Measurements from ENCODE around the gene USP35. TPM values are rescaled to one million over a fixed set of nuclear protein-coding genes. Genes with fewer than 3 reads are reported as not detected.
A peak's percentile ranks its signal among the peaks of the same experiment; 100 is the strongest.

The USP35 gene
- polyA plus RNA-seq, 2 of the 4 experiments (the other 2 are of a cell fraction), result 3.8 to 5.8 TPM

DNA sequence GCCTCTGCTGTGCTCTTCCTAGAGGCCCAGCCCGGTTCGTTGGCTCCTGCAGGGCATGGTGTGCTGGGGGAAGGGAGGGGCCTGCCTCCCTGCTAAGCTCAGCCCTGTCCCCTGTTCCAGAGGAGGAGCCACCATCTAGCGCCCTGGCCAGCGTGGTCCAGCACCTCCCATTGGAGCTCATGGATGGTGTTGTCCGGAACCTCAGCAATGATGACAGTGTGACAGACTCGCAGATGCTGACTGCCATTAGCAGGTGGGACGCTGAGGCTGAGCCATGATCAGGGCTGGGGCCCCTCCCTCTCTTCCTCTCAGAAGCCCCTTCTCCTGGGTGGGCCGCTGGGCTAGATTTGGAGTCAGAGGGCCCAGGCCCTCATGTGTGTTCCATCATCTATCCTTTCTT is 9.1 kb downstream of the USP35 start:
- Histone ChIP-seq H3K4me1 (peaks cover 5% of the 10 kb centered on the region; the same call in 1 of the 3 replicates), H3K4me2 (no peak overlapping the region), H3K9me3 (no peaks in the 10 kb centered on the region), H3K27ac (no peak overlapping the region), H3K4me3 (no peak overlapping the region)
- WGBS (ENCODE audit: missing lambda C conversion rate), result 96% methylated on average over 7 of the region's 8 CpGs
- DNase-seq (ENCODE audit: low read depth in 1 of 2, low spot score in 1 of 2) (peak in 1 of 2 experiments; percentile 12), FAIRE-seq (no peak), ATAC-seq (peak; percentile 20 to 48; a peak in 3 of 6 replicates)
- ChIA-PET POLR2A (no interaction called here), CTCF (no interaction called here)
- TF ChIP-seq POLR2AphosphoS2 (conservative IDR thresholded peaks at IDR 0.05; ENCODE audit: low read length), result no peak
- no peak for TF ChIP-seq NFE2L2 (conservative IDR thresholded peaks at IDR 0.05; ENCODE audit: low read length)
- TF ChIP-seq HOXB5 (CRISPR knock-in tag; IDR thresholded peaks at IDR 0.05), result no peak
- no peak for TF ChIP-seq RNF2 (IDR thresholded peaks at IDR 0.05; ENCODE audit: borderline replicate concordance, low read depth)
- TF ChIP-seq, protein P1, sequence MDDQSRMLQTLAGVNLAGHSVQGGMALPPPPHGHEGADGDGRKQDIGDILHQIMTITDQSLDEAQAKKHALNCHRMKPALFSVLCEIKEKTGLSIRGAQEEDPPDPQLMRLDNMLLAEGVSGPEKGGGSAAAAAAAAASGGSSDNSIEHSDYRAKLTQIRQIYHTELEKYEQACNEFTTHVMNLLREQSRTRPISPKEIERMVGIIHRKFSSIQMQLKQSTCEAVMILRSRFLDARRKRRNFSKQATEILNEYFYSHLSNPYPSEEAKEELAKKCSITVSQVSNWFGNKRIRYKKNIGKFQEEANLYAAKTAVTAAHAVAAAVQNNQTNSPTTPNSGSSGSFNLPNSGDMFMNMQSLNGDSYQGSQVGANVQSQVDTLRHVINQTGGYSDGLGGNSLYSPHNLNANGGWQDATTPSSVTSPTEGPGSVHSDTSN (IDR thresholded peaks at IDR 0.05), result no peak
- TF ChIP-seq MAZ (IDR thresholded peaks at IDR 0.05; ENCODE audit: borderline replicate concordance, low read depth, low read length), result no peak
- TF ChIP-seq RARB (CRISPR knock-in tag; IDR thresholded peaks at IDR 0.05), result no peak
- TF ChIP-seq TP53 (CRISPR knock-in tag; IDR thresholded peaks at IDR 0.05), result no peak
- TF ChIP-seq EP300 (IDR thresholded peaks at IDR 0.05), result no peak
- TF ChIP-seq RCOR1 (IDR thresholded peaks at IDR 0.05; ENCODE audit: low read depth, low read length), result no peak
- TF ChIP-seq MYC (IDR thresholded peaks at IDR 0.05; ENCODE audit: borderline replicate concordance, low read length), result no peak
- no peak for TF ChIP-seq FOXS1 (CRISPR knock-in tag; IDR thresholded peaks at IDR 0.05)
- TF ChIP-seq, protein P2, sequence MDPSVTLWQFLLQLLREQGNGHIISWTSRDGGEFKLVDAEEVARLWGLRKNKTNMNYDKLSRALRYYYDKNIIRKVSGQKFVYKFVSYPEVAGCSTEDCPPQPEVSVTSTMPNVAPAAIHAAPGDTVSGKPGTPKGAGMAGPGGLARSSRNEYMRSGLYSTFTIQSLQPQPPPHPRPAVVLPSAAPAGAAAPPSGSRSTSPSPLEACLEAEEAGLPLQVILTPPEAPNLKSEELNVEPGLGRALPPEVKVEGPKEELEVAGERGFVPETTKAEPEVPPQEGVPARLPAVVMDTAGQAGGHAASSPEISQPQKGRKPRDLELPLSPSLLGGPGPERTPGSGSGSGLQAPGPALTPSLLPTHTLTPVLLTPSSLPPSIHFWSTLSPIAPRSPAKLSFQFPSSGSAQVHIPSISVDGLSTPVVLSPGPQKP (IDR thresholded peaks at IDR 0.05; ENCODE audit: low read depth, low read length), result no peak
- TF ChIP-seq, protein P3, sequence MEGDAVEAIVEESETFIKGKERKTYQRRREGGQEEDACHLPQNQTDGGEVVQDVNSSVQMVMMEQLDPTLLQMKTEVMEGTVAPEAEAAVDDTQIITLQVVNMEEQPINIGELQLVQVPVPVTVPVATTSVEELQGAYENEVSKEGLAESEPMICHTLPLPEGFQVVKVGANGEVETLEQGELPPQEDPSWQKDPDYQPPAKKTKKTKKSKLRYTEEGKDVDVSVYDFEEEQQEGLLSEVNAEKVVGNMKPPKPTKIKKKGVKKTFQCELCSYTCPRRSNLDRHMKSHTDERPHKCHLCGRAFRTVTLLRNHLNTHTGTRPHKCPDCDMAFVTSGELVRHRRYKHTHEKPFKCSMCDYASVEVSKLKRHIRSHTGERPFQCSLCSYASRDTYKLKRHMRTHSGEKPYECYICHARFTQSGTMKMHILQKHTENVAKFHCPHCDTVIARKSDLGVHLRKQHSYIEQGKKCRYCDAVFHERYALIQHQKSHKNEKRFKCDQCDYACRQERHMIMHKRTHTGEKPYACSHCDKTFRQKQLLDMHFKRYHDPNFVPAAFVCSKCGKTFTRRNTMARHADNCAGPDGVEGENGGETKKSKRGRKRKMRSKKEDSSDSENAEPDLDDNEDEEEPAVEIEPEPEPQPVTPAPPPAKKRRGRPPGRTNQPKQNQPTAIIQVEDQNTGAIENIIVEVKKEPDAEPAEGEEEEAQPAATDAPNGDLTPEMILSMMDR (IDR thresholded peaks at IDR 0.05), result no peak
- TF ChIP-seq GATA3 (IDR thresholded peaks at IDR 0.05; ENCODE audit: borderline replicate concordance), result no peak

DNA sequence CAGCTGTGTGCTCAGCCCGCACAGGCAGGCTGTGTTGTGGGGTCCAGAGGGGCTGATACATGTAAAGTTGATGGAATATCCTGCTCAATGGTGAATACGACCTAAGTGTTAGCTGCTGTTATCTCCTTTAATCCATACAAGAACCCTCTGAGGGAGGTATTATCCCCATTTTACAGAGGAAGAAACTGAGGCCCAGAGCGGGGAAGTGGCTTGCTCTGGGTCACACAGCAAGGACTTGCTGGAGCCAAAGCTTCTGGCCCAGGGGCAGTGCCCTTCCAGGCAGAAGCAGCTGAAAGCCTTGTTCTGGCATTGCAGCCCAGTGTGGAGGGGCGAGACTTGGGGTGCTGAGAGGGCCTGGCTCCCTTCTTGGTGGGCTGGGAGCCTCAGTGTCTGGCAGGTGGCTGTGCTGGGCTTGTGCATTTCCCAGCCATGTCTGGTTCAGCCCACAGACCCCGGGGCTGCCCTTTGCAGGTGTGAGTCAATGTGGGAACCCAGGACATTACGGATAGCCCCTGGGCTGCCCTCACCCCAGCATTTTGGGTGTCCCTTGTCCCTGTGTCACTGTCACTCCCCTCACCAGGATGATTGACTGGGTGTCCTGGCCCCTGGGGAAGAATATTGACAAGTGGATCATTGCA is 10.4 kb downstream of the USP35 start:
- H3K4me3 ChIP-seq, result no peak overlapping the region
- WGBS (ENCODE audit: missing lambda C conversion rate), result 91% methylated on average over 6 of the region's 6 CpGs
- DNase-seq (ENCODE audit: low read depth in 1 of 2, low spot score in 1 of 2) (no peak), ATAC-seq (no peak), FAIRE-seq (no peak)
- H3K4me1 ChIP-seq, result peaks cover 5% of the 10 kb centered on the region; the same call in 1 of the 3 replicates
- ChIA-PET CTCF (interaction anchor here (0.8 kb wide), 1 partner anchor 58 kb away, joined by 3 read pairs; no protein-coding TSS in a partner anchor), POLR2A (no interaction called here)
- no peaks in the 10 kb centered on the region for H3K9me3 ChIP-seq
- no peak overlapping the region for H3K4me2 ChIP-seq
- H3K27ac ChIP-seq, result no peak overlapping the region
- TF ChIP-seq POLR2AphosphoS2 (conservative IDR thresholded peaks at IDR 0.05; ENCODE audit: low read length) (no peak), POLR2A (IDR thresholded peaks at IDR 0.05; ENCODE audit: low read length) (no peak), RAD21 (conservative IDR thresholded peaks at IDR 0.05 in 1 of 2, IDR thresholded peaks at IDR 0.05 in 1 of 2) (no peak), FOSL2 (IDR thresholded peaks at IDR 0.05) (no peak), FOSL2 (CRISPR knock-in tag; IDR thresholded peaks at IDR 0.05) (no peak), KDM1A (IDR thresholded peaks at IDR 0.05; ENCODE audit: low read depth) (no peak), BHLHE40 (IDR thresholded peaks at IDR 0.05; ENCODE audit: low read depth, low read length) (no peak)
- TF ChIP-seq, protein P4, sequence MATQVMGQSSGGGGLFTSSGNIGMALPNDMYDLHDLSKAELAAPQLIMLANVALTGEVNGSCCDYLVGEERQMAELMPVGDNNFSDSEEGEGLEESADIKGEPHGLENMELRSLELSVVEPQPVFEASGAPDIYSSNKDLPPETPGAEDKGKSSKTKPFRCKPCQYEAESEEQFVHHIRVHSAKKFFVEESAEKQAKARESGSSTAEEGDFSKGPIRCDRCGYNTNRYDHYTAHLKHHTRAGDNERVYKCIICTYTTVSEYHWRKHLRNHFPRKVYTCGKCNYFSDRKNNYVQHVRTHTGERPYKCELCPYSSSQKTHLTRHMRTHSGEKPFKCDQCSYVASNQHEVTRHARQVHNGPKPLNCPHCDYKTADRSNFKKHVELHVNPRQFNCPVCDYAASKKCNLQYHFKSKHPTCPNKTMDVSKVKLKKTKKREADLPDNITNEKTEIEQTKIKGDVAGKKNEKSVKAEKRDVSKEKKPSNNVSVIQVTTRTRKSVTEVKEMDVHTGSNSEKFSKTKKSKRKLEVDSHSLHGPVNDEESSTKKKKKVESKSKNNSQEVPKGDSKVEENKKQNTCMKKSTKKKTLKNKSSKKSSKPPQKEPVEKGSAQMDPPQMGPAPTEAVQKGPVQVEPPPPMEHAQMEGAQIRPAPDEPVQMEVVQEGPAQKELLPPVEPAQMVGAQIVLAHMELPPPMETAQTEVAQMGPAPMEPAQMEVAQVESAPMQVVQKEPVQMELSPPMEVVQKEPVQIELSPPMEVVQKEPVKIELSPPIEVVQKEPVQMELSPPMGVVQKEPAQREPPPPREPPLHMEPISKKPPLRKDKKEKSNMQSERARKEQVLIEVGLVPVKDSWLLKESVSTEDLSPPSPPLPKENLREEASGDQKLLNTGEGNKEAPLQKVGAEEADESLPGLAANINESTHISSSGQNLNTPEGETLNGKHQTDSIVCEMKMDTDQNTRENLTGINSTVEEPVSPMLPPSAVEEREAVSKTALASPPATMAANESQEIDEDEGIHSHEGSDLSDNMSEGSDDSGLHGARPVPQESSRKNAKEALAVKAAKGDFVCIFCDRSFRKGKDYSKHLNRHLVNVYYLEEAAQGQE (IDR thresholded peaks at IDR 0.05), result no peak
- TF ChIP-seq, protein P3 (IDR thresholded peaks at IDR 0.05), result no peak
- TF ChIP-seq, protein P5, sequence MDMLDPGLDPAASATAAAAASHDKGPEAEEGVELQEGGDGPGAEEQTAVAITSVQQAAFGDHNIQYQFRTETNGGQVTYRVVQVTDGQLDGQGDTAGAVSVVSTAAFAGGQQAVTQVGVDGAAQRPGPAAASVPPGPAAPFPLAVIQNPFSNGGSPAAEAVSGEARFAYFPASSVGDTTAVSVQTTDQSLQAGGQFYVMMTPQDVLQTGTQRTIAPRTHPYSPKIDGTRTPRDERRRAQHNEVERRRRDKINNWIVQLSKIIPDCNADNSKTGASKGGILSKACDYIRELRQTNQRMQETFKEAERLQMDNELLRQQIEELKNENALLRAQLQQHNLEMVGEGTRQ (IDR thresholded peaks at IDR 0.05), result no peak
- TF ChIP-seq, protein P6, sequence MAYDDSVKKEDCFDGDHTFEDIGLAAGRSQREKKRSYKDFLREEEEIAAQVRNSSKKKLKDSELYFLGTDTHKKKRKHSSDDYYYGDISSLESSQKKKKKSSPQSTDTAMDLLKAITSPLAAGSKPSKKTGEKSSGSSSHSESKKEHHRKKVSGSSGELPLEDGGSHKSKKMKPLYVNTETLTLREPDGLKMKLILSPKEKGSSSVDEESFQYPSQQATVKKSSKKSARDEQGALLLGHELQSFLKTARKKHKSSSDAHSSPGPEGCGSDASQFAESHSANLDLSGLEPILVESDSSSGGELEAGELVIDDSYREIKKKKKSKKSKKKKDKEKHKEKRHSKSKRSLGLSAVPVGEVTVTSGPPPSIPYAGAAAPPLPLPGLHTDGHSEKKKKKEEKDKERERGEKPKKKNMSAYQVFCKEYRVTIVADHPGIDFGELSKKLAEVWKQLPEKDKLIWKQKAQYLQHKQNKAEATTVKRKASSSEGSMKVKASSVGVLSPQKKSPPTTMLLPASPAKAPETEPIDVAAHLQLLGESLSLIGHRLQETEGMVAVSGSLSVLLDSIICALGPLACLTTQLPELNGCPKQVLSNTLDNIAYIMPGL (CRISPR knock-in tag; IDR thresholded peaks at IDR 0.05; ENCODE audit: borderline replicate concordance), result no peak

Data from A549 (cell line).